HG03196 (cell line): Measurements from ENCODE around the gene GRIA4.

Experiments
- ATAC-seq: cut with Tn5 transposase; IDR thresholded peaks from one replicate; pipeline ENCODE4 v1.9.1; 2021; ENCODE audit not compliant: unreplicated experiment

GRIA4 gene

GRCh38 chr11:105636496-105636895 is 26.6 kb downstream of the GRIA4 start:
- ATAC-seq: no peak

GRCh38 chr11:105639527-105639926 is 29.7 kb downstream of the GRIA4 start:
- ATAC-seq: no peak

- ATAC-seq: no peak
Observed at GRCh38 chr11:105641433-105641832, 31.6 kb downstream of the GRIA4 start.

GRCh38 chr11:105642870-105643269 is 33.0 kb downstream of the GRIA4 start:
- ATAC-seq: no peak

GRCh38 chr11:105644839-105645573 is 35.1 kb downstream of the GRIA4 start:
- ATAC-seq: no peak

- ATAC-seq: no peak
Observed at GRCh38 chr11:105647780-105648179, 37.9 kb downstream of the GRIA4 start.

- no peak for ATAC-seq
Observed at GRCh38 chr11:105648762-105649161, 38.9 kb downstream of the GRIA4 start.

- ATAC-seq: no peak
Observed at GRCh38 chr11:105665281-105665680, 55.4 kb downstream of the GRIA4 start.

- ATAC-seq: no peak
Observed at GRCh38 chr11:105667441-105667840, 57.6 kb downstream of the GRIA4 start.

- ATAC-seq: no peak
Observed at GRCh38 chr11:105670811-105671210, 60.9 kb downstream of the GRIA4 start.

GRCh38 chr11:105673089-105673488 is 63.2 kb downstream of the GRIA4 start:
- no peak for ATAC-seq

- ATAC-seq: no peak
Observed at GRCh38 chr11:105689631-105690030, 79.8 kb downstream of the GRIA4 start.

- no peak for ATAC-seq
Observed at GRCh38 chr11:105690467-105690866, 80.6 kb downstream of the GRIA4 start.

- no peak for ATAC-seq
Observed at GRCh38 chr11:105693075-105693759, 83.3 kb downstream of the GRIA4 start.

- peak; percentile 68 for ATAC-seq
Observed at GRCh38 chr11:105696000-105696399, 86.1 kb downstream of the GRIA4 start.

- ATAC-seq: no peak
Observed at GRCh38 chr11:105697291-105697690, 87.4 kb downstream of the GRIA4 start.

GRCh38 chr11:105699203-105699602 is 89.3 kb downstream of the GRIA4 start:
- peak; percentile 54 for ATAC-seq

GRCh38 chr11:105700271-105700670 is 90.4 kb downstream of the GRIA4 start:
- ATAC-seq: no peak

- no peak for ATAC-seq
Observed at GRCh38 chr11:105701098-105701497, 91.2 kb downstream of the GRIA4 start.

GRCh38 chr11:105705786-105706530 is 96.1 kb downstream of the GRIA4 start:
- no peak for ATAC-seq

GRCh38 chr11:105713106-105713505 is 103.2 kb downstream of the GRIA4 start:
- ATAC-seq: no peak

GRCh38 chr11:105713696-105714095 is 103.8 kb downstream of the GRIA4 start:
- ATAC-seq: no peak
